Retinal pigment epithelial cell (primary cell): ENCODE results near the gene PACSIN2.

ENCODE experiments used
- DNase-seq: peaks from one replicate; pipeline ENCODE4 v3.0.0-alpha.2; 2010; ENCODE audit warnings: low read depth
- H3K4me3 ChIP-seq: 2 replicates; pipeline ENCODE4 v1.5.1; 2011; ENCODE audit warnings: mild to moderate bottlenecking, low read length, control low read depth, moderate library complexity
- CTCF ChIP-seq: conservative IDR thresholded peaks from 2 replicates; pipeline ENCODE4 v1.5.1; 2011; ENCODE audit warnings: low read depth, low read length, control low read depth, inconsistent platforms

Gene PACSIN2

GRCh38 chr22:42820045-42820763 lies 194.7 kb downstream of the PACSIN2 start:
- TF ChIP-seq CTCF = peak; percentile 65
- no peak for DNase-seq
- H3K4me3 ChIP-seq = no peak overlapping the region
